Neural progenitor cell (in vitro differentiated cells): ENCODE results near the gene GH1.

Experiments
- EZH2 ChIP-seq: fragments of 200-600 bp; sonication (generic); IDR thresholded peaks from 2 replicates; pipeline ENCODE4 v1.6.1; 2017; ENCODE audit warnings: antibody characterized with exemption, mild to moderate bottlenecking, moderate library complexity
- TF ChIP-seq, protein P1 (sequence below): fragments of 200-600 bp; sonication (generic); IDR thresholded peaks from 2 replicates; pipeline ENCODE4 v1.5.1; 2017; ENCODE audit warnings: antibody characterized with exemption, mild to moderate bottlenecking

DNA sequence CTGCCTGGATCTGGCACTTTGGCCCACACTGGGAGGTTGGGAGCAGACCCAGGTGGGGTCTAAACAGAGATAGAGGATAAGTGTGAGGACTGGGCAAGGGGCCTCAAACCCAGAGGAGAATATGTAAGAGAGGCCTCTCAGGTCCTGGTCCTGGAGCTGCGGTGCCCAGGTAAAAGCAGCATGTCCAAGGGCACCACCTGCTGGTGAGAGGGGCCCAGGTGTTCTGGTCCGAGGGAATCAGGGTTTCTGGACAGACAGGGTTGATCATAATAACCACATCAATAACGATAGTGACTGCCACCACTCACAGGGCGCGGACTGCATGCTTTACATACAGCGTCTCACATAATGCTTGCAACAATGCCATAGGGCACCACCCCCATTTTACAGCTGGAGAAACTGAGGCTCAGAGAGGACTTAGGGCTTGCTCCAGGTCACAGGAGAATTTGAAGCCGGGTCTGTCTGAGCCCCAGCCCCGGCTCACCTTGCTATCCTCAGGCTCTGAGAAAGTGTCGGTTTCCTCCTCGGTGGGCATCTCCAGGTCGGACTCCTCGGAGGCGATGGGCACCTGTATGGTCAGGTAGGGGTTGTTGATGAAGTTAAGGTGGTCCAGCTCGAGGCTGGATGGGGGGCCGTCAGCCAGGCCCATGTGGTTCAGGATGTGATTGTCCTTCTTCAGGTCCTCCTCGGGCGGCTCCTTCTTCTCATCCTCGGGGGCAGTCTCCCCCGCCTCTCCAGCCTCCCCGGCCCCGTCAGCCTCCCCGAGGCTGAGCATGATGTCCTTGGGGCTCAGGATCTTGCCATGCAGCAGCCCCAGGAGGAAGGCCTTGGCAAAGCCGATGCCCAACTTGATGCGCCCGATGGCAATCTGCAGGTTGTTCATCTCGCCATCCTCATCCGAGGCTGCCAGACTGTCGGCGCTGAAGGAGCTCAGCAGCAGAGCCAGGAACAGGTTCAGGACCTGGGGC, 32.6 kb upstream of the GH1 start:
- TF ChIP-seq, protein P1, sequence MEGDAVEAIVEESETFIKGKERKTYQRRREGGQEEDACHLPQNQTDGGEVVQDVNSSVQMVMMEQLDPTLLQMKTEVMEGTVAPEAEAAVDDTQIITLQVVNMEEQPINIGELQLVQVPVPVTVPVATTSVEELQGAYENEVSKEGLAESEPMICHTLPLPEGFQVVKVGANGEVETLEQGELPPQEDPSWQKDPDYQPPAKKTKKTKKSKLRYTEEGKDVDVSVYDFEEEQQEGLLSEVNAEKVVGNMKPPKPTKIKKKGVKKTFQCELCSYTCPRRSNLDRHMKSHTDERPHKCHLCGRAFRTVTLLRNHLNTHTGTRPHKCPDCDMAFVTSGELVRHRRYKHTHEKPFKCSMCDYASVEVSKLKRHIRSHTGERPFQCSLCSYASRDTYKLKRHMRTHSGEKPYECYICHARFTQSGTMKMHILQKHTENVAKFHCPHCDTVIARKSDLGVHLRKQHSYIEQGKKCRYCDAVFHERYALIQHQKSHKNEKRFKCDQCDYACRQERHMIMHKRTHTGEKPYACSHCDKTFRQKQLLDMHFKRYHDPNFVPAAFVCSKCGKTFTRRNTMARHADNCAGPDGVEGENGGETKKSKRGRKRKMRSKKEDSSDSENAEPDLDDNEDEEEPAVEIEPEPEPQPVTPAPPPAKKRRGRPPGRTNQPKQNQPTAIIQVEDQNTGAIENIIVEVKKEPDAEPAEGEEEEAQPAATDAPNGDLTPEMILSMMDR = peak; percentile 41
- no peak for TF ChIP-seq EZH2
